Measurements from ENCODE around the gene DNAH1. TPM values are rescaled to one million over a fixed set of nuclear protein-coding genes. Genes with fewer than 3 reads are reported as not detected.

Gene DNAH1
- total RNA-seq, 1 donor from 2014 or later: 11.2 TPM

DNA sequence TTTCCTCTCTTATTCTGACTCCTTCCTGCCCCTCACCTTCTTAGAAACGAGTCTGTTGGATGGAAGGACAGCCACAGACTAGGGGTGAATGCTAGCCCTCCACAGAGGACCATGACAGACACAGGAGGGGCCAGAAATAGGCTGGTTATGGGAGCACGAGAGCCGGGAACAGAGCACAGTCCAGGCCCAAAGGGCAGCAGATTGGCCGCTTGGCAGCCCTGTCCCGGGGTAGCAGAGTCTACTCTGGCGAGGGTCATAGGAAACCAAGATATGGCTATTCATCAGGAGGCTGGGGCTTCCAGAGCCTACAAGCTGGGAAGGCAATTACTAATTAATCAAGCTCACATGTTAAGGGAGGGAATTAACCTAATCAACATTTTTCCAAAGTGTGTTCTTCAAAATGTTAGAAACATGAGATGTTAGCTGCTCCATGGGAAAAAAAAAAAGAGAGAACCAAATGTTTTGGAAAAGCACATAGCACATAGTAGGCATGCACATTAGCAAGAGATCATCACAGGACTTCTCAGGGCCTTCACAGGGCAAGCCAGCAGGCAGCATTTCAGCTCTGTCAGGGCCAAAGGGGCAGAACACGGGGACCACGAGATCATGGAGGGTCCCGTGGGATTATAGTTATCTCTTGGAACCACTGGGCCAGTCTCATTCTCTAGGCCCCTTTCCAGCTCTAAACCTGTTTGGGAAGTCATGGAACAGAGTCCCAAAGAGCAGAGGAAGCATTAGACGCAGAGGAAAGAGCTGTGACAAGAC is 115.5 kb downstream of the DNAH1 start:
- Histone ChIP-seq H3K4me1 (peaks cover 22% of the 10 kb centered on the region), H3K27ac (peak overlapping the region; percentile 6), H3K27me3 (no peaks in the 10 kb centered on the region), H3K4me3 (no peak overlapping the region), H3K36me3 (no peaks in the 10 kb centered on the region), H3K9me3 (no peaks in the 10 kb centered on the region)
- intact Hi-C loops (cut with DNase I): no loop called here
- no peak for ATAC-seq
- TF ChIP-seq, protein P1, sequence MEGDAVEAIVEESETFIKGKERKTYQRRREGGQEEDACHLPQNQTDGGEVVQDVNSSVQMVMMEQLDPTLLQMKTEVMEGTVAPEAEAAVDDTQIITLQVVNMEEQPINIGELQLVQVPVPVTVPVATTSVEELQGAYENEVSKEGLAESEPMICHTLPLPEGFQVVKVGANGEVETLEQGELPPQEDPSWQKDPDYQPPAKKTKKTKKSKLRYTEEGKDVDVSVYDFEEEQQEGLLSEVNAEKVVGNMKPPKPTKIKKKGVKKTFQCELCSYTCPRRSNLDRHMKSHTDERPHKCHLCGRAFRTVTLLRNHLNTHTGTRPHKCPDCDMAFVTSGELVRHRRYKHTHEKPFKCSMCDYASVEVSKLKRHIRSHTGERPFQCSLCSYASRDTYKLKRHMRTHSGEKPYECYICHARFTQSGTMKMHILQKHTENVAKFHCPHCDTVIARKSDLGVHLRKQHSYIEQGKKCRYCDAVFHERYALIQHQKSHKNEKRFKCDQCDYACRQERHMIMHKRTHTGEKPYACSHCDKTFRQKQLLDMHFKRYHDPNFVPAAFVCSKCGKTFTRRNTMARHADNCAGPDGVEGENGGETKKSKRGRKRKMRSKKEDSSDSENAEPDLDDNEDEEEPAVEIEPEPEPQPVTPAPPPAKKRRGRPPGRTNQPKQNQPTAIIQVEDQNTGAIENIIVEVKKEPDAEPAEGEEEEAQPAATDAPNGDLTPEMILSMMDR (IDR thresholded peaks at IDR 0.05): no peak
- DNase-seq: no peak

DNA sequence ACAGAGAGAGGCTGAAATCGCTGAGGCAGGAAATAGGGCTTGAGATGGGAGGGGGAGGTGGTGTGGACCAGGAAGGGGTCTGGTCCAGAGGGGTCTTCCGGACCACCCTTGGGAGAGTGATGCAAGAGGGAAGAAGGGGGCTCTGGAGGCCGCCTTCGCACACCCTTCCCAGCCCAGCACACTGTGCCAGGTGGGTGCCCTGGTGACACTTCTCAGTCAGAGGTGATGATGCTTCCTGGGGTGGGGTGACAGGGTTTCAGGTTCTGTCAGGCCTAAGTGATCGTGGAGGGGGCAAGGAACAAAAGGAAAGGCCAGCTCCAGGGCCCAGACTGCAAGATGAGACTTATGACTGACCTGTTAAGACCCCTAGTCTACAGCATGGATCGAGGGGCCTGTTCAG is 116.1 kb downstream of the DNAH1 start:
- Histone ChIP-seq H3K36me3 (no peaks in the 10 kb centered on the region), H3K27ac (no peak overlapping the region), H3K4me3 (no peak overlapping the region), H3K27me3 (no peaks in the 10 kb centered on the region), H3K4me1 (peaks cover 22% of the 10 kb centered on the region), H3K9me3 (no peaks in the 10 kb centered on the region)
- peak; percentile 37 for DNase-seq
- intact Hi-C loops (cut with DNase I): no loop called here
- no peak for ATAC-seq
- TF ChIP-seq, protein P1 (IDR thresholded peaks at IDR 0.05): no peak

DNA sequence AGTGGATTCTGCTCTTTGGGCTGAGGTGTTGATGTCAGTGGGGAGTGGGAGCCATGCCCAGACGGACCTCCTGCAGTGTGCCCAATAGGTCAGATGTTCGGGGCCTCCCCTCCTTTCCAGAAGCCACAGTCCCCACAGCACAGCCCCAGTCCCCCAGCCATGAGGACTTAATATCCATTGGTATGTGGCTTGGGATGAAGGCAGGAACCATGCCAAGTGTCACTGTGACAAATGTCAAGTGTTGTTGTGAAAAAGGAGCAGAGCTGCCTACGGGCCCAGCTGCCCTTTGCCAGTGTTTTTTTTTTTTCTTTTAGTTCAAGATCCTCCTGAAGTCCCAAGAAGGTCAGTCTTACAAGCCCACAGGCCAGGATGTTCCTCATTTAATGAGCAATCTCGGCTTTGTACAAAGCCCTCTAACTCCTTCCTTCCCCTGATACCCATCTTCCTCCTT is 116.6 kb downstream of the DNAH1 start:
- ATAC-seq (peak; percentile 30), DNase-seq (peak; percentile 40)
- Histone ChIP-seq H3K9me3 (no peaks in the 10 kb centered on the region), H3K36me3 (no peaks in the 10 kb centered on the region), H3K4me3 (no peak overlapping the region), H3K27me3 (no peaks in the 10 kb centered on the region), H3K27ac (no peak overlapping the region), H3K4me1 (peaks cover 22% of the 10 kb centered on the region)
- TF ChIP-seq, protein P1 (IDR thresholded peaks at IDR 0.05): no peak
- intact Hi-C loops (cut with DNase I): no loop called here

DNA sequence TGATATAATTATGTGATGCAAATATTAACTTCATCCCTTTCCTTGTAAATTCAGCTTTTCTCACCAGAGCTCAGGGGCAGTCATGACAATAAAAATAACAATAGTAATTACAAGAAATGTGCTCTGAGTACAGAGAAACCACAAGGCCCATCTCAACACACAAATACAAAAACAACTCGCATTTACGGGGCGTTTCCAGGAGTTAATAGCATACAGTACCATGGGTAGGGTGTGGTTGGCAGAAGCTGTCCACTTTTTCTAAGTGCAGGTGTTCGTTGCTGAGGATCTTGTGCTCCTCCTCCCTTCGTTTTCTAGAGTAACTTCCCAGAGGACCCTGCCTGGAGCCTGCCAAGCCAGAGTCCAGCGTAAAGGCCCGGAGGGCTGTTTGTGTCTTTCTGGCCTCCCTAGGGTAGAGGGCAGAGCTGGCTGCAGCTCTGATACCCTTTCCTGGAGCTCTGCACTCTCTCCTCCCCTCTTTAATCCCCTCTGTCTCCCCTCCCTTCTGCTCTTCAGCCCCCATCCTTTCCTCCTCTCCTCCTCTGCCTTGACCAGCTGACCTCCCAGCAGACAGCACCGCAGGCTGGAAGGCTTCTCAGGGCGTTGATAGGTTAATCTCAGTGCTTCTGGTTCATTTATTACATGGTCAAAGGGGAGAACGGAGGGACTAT is 117.3 kb downstream of the DNAH1 start:
- peaks cover 22% of the 10 kb centered on the region for H3K4me1 ChIP-seq
- intact Hi-C loops (cut with DNase I): no loop called here
- H3K4me3 ChIP-seq: no peak overlapping the region
- TF ChIP-seq, protein P1 (IDR thresholded peaks at IDR 0.05): no peak
- H3K36me3 ChIP-seq: no peaks in the 10 kb centered on the region
- H3K27ac ChIP-seq: no peak overlapping the region
- no peaks in the 10 kb centered on the region for H3K9me3 ChIP-seq
- ATAC-seq (no peak), DNase-seq (peak; percentile 23)
- no peaks in the 10 kb centered on the region for H3K27me3 ChIP-seq

DNA sequence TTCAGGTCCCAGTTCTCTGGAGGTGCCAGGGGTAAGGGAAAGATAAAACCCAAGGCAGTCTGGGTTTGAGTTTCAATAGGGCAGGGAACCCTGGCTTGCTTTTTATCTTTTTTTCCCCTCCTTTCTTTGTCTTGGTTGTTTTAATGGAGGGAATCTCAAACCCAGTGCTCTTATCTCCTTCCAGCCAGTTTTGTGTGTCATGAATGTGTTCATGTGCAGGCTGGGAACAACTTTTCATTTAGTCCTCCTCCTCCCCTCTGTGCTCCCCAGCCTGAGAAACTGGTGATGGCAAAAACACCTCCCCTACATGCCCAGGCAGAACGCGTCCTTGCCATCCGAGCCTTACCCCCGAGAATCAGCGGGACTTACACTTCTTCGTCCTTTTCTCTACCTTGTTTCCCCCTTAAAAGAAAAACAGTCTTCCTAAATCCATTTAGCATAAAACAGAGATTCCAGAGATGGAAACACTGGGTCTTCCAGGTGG is 117.9 kb downstream of the DNAH1 start:
- no peaks in the 10 kb centered on the region for H3K27me3 ChIP-seq
- no peak for ATAC-seq
- peaks cover 22% of the 10 kb centered on the region for H3K4me1 ChIP-seq
- intact Hi-C loops (cut with DNase I): no loop called here
- TF ChIP-seq, protein P1 (IDR thresholded peaks at IDR 0.05): no peak
- no peaks in the 10 kb centered on the region for H3K9me3 ChIP-seq
- H3K27ac ChIP-seq: no peak overlapping the region
- H3K36me3 ChIP-seq: no peaks in the 10 kb centered on the region
- no peak for DNase-seq
- H3K4me3 ChIP-seq: no peak overlapping the region
